ENCODE data around the gene CSNK1G3.

GRCh38 chr5:123664961-123665360 lies 153.0 kb downstream of the CSNK1G3 start:
- TF ChIP-seq, protein P1, sequence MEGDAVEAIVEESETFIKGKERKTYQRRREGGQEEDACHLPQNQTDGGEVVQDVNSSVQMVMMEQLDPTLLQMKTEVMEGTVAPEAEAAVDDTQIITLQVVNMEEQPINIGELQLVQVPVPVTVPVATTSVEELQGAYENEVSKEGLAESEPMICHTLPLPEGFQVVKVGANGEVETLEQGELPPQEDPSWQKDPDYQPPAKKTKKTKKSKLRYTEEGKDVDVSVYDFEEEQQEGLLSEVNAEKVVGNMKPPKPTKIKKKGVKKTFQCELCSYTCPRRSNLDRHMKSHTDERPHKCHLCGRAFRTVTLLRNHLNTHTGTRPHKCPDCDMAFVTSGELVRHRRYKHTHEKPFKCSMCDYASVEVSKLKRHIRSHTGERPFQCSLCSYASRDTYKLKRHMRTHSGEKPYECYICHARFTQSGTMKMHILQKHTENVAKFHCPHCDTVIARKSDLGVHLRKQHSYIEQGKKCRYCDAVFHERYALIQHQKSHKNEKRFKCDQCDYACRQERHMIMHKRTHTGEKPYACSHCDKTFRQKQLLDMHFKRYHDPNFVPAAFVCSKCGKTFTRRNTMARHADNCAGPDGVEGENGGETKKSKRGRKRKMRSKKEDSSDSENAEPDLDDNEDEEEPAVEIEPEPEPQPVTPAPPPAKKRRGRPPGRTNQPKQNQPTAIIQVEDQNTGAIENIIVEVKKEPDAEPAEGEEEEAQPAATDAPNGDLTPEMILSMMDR (conservative IDR thresholded peaks at IDR 0.05; ENCODE audit: low read depth, low read length), result no peak
- no peak for TF ChIP-seq EZH2phosphoT487 (IDR thresholded peaks at IDR 0.05; ENCODE audit: borderline replicate concordance, low read length)
